HepG2 (cell line): Measurements from ENCODE around the gene ITGAV. TPM values are rescaled to one million over a fixed set of nuclear protein-coding genes. Genes with fewer than 3 reads are reported as not detected.

Source experiments
- ATAC-seq: fragments of 200-7000 bp; cut with Tn5 transposase; 3 replicates; pipeline ENCODE4 v1.9.1; 2020; ENCODE audit warnings: mild to moderate bottlenecking, moderate library complexity
- BruUV-seq: library from RNA; stranded (reverse); fragments of 400-500 nt; replicated peaks from 2 replicates; lab custom pipeline; 2021; lab: Mats Ljungman, UMichigan
- CTCF ChIA-PET: fragments of 300-600 bp; formaldehyde crosslinking; extraction: SDS; loops from one replicate; lab custom pipeline; 2021; ENCODE audit warnings: low total read pairs, inconsistent platforms, low intra/inter-chr PET ratio; lab: Yijun Ruan, JAX
- POLR2A ChIA-PET: fragments of 350-600 bp; sonication (Branson Sonifier 250); formaldehyde crosslinking; loops from one replicate; lab custom pipeline; 2020; ENCODE audit warnings: antibody characterized with exemption, inconsistent platforms; lab: Yijun Ruan, JAX
- DNase-seq: peaks from one replicate; pipeline ENCODE4 v3.0.0-alpha.2; 2015; ENCODE audit warnings: low spot score
- FAIRE-seq: peaks from 3 replicates; lab custom pipeline; 2011; peaks lifted over from hg19 to GRCh38; lab: Jason Lieb, UNC
- H2AFZ ChIP-seq: one replicate; pipeline ENCODE4 v1.6.1; 2011; ENCODE audit warnings: low read length, inconsistent platforms
- H3K27ac ChIP-seq: fragments of 300-600 bp; 3 replicates; pipeline ENCODE4 v1.8.0; 2011; ENCODE audit warnings: mixed run types, mild to moderate bottlenecking, mixed read lengths, low read length, inconsistent platforms; ENCODE audit not compliant: insufficient read depth; ENCODE audit errors: extremely low read length
- H3K27me3 ChIP-seq, 2 experiments: fragments of 200-600 bp in 1 of 2; 2 replicates in 1 of 2; 3 replicates in 1 of 2; pipeline versions ENCODE4 v1.6.0 to v1.8.0; 2011; ENCODE audit warnings: low read length in 2 of 2, mild to moderate bottlenecking in 2 of 2, moderate library complexity in 2 of 2, inconsistent platforms in 1 of 2; ENCODE audit not compliant: insufficient read depth in 2 of 2, control insufficient read depth in 1 of 2
- H3K36me3 ChIP-seq, 2 experiments: fragments of 200-600 bp in 1 of 2; replicated peaks in 1 of 2; 2 replicates in 1 of 2; 3 replicates in 1 of 2; pipeline versions ENCODE4 v1.5.1 to v1.8.0; 2011; ENCODE audit warnings: low read length in 2 of 2, inconsistent platforms in 1 of 2; ENCODE audit not compliant: insufficient read depth in 2 of 2, control insufficient read depth in 1 of 2
- H3K4me1 ChIP-seq: 2 replicates; pipeline ENCODE4 v1.5.1; 2012; ENCODE audit warnings: low read length, inconsistent platforms; ENCODE audit not compliant: insufficient read depth
- H3K4me2 ChIP-seq: 2 replicates; pipeline ENCODE4 v1.6.0; 2011; ENCODE audit warnings: low read depth, low read length, inconsistent platforms
- H3K4me3 ChIP-seq, 3 experiments: fragments of 200-600 bp in 1 of 3; sonication (generic), shearing (Covaris generic) in 1 of 3; replicated peaks in 1 of 3; 2 replicates each; pipeline ENCODE4 v1.5.1; 2011 to 2016; ENCODE audit warnings: low read length in 3 of 3, inconsistent platforms in 2 of 3, low read depth in 2 of 3, mild to moderate bottlenecking in 2 of 3, control low read depth in 1 of 3, mixed read lengths in 1 of 3; ENCODE audit not compliant: insufficient read depth in 1 of 3
- H3K79me2 ChIP-seq: one replicate; pipeline ENCODE4 v1.6.1; 2011; ENCODE audit warnings: low read length, inconsistent platforms; ENCODE audit not compliant: insufficient read depth
- H3K9ac ChIP-seq: 2 replicates; pipeline ENCODE4 v1.6.0; 2011; ENCODE audit warnings: mild to moderate bottlenecking, low read depth, low read length, inconsistent platforms; ENCODE audit not compliant: insufficient read depth
- H3K9me3 ChIP-seq: 2 replicates; pipeline ENCODE4 v1.5.1; 2012; ENCODE audit warnings: mild to moderate bottlenecking, low read length
- H4K20me1 ChIP-seq: 2 replicates; pipeline ENCODE4 v1.6.0; 2011; ENCODE audit warnings: inconsistent platforms, mild to moderate bottlenecking, low read length, moderate library complexity; ENCODE audit not compliant: insufficient read depth
- CBX2 ChIP-seq, 2 experiments: fragments of 200-600 bp in 1 of 2; sonication (generic); formaldehyde crosslinking in 1 of 2; IDR thresholded peaks; 2 replicates each; pipeline versions ENCODE4 v1.7.0 to v1.8.1; 2018 to 2022; ENCODE audit warnings: low read depth in 2 of 2, low read length in 1 of 2, mild to moderate bottlenecking in 1 of 2, missing genetic modification reagents in 1 of 2
- ETS1 ChIP-seq: sonication (generic); formaldehyde crosslinking; IDR thresholded peaks from 2 replicates; pipeline ENCODE4 v1.4.0; 2020; ENCODE audit warnings: missing genetic modification reagents
- GFI1 ChIP-seq: sonication (generic); formaldehyde crosslinking; IDR thresholded peaks from 2 replicates; pipeline ENCODE4 v1.5.0; 2020; ENCODE audit warnings: missing genetic modification reagents, mild to moderate bottlenecking, borderline replicate concordance
- NKX3-1 ChIP-seq: sonication (generic); formaldehyde crosslinking; IDR thresholded peaks from 2 replicates; pipeline ENCODE4 v1.5.0; 2020; ENCODE audit warnings: missing genetic modification reagents
- TARDBP ChIP-seq: sonication (generic); formaldehyde crosslinking; IDR thresholded peaks from 2 replicates; pipeline ENCODE4 v1.8.0; 2022; ENCODE audit warnings: mild to moderate bottlenecking, missing genetic modification reagents
- TBL1XR1 ChIP-seq: fragments of 150-350 bp; IDR thresholded peaks from 2 replicates; pipeline ENCODE4 v1.6.1; 2014; ENCODE audit warnings: borderline replicate concordance, low read length; ENCODE audit not compliant: partially characterized antibody
- THYN1 ChIP-seq: sonication (generic); formaldehyde crosslinking; IDR thresholded peaks from 2 replicates; pipeline ENCODE4 v1.8.1; 2023; ENCODE audit warnings: low read depth, mild to moderate bottlenecking, moderate library complexity, missing genetic modification reagents, borderline replicate concordance
- YEATS2 ChIP-seq: sonication (generic); formaldehyde crosslinking; IDR thresholded peaks from 2 replicates; pipeline ENCODE4 v1.4.0; 2020; ENCODE audit warnings: missing genetic modification reagents, borderline replicate concordance
- ZNF484 ChIP-seq: sonication (generic); formaldehyde crosslinking; IDR thresholded peaks from 2 replicates; pipeline ENCODE4 v1.5.1; 2020; ENCODE audit warnings: mild to moderate bottlenecking, low read depth, missing genetic modification reagents, borderline replicate concordance
- ZNF883 ChIP-seq: sonication (generic); formaldehyde crosslinking; IDR thresholded peaks from 2 replicates; pipeline ENCODE4 v1.5.1; 2020; ENCODE audit warnings: mild to moderate bottlenecking, missing genetic modification reagents; ENCODE audit errors: not compliant biosample characterization
- WGBS: methylation state at CpG from one replicate; pipeline ENCODE4 v1.1.6; 2017; ENCODE audit warnings: low lambda C conversion rate; 5-methylcytosine and 5-hydroxymethylcytosine counted together
- in situ Hi-C: cut with HindIII; loops from 2 replicates; pipeline ENCODE4 v1.10.0; 2017; ENCODE audit warnings: low pct_unique_long_range_greater_than_20kb; ENCODE audit not compliant: extremely low pct_ligation_motif_present
- intact Hi-C: fragments of 100-400 bp; cut with micrococcal nuclease; formaldehyde crosslinking; loops from one replicate; pipeline ENCODE4 v1.10.0; 2022; ENCODE audit not compliant: unreplicated experiment
- polyA plus RNA-seq, 8 experiments: library from polyadenylated mRNA; depleted of rRNA in 3 of 8; stranded (reverse) in 7 of 8; unstranded in 1 of 8; fragments of >200 nt; fragmentation: Illumina TruSeq in 4 of 8; extraction: Trizol in 4 of 8; gene quantifications; 2 replicates each; pipeline versions ENCODE4 v1.2.1 to v1.2.3, GENCODE V29; 2011 to 2016; ENCODE audit warnings: low read depth in 4 of 8, missing spikeins in 1 of 8, mixed read lengths in 1 of 8; ENCODE audit not compliant: insufficient read depth in 1 of 8
- total RNA-seq, 5 experiments: library from RNA; depleted of rRNA; stranded (reverse); fragments of >200 nt; fragmentation: Illumina TruSeq; extraction: Trizol; gene quantifications; 2 replicates each; pipeline ENCODE4 v1.2.3, GENCODE V29; 2016; ENCODE audit warnings: low read depth in 1 of 5

ITGAV gene
- total and polyA plus RNA-seq, 2 of the 13 experiments (the other 11 are each of a cell fraction or from before 2014, with no cell fraction given), result 59.1 to 60.4 TPM

- TF ChIP-seq THYN1 (no peak), TBL1XR1 (no peak), TARDBP (CRISPR knock-in tag) (no peak), NKX3-1 (CRISPR knock-in tag) (no peak), ZNF883 (CRISPR knock-in tag) (no peak), YEATS2 (CRISPR knock-in tag) (no peak)
Measured at GRCh38 chr2:186691231-186691630, 101.4 kb downstream of the ITGAV start (continued).

- FAIRE-seq, result no peak
- 51% methylated on average over 5 of the region's 5 CpGs for WGBS
Measured at GRCh38 chr2:186691900-186692299, 102.0 kb downstream of the ITGAV start.

More at GRCh38 chr2:186691900-186692299, 102.0 kb downstream of the ITGAV start:
- Histone ChIP-seq H4K20me1 (no peaks in the 10 kb centered on the region), H3K4me1 (peaks cover 12% of the 10 kb centered on the region), H3K27ac (no peak overlapping the region), H3K79me2 (no peaks in the 10 kb centered on the region), H3K9ac (no peak overlapping the region), H2AFZ (no peak overlapping the region), H3K36me3 (no peaks in the 10 kb centered on the region), H3K4me2 (no peak overlapping the region), H3K9me3 (no peaks in the 10 kb centered on the region), H3K4me3 (no peak overlapping the region), H3K27me3 (peaks cover 5 to 44% of the 10 kb centered on the region in 2 experiments; a peak in 4 of 5 replicates)
- POLR2A ChIA-PET, result no interaction called here
- intact Hi-C loops (no loop called here), in situ Hi-C loops (no loop called here)
- no TSS peak for BruUV-seq
- ATAC-seq (no peak), DNase-seq (no peak)
- CTCF ChIA-PET, result no interaction called here
- TF ChIP-seq ETS1 (no peak), CBX2 (IDR thresholded peaks at IDR 0.05; ENCODE audit: low read depth, low read length) (no peak), CBX2 (CRISPR knock-in tag; IDR thresholded peaks at IDR 0.05; ENCODE audit: low read depth) (no peak), GFI1 (no peak), ZNF484 (CRISPR knock-in tag) (no peak)
